Fibroblast of peridontal ligament (primary cell): ENCODE data around the gene CARHSP1.
"Not testable (repeated sequence)": the region's sequence is repeated elsewhere in the genome, so short reads cannot be mapped to it uniquely, and the experiment has no call there.

Source experiments
- DNase-seq: peaks from one replicate; pipeline ENCODE4 v3.0.0-alpha.2; 2010; ENCODE audit errors: extremely low read depth

Gene CARHSP1

DNA sequence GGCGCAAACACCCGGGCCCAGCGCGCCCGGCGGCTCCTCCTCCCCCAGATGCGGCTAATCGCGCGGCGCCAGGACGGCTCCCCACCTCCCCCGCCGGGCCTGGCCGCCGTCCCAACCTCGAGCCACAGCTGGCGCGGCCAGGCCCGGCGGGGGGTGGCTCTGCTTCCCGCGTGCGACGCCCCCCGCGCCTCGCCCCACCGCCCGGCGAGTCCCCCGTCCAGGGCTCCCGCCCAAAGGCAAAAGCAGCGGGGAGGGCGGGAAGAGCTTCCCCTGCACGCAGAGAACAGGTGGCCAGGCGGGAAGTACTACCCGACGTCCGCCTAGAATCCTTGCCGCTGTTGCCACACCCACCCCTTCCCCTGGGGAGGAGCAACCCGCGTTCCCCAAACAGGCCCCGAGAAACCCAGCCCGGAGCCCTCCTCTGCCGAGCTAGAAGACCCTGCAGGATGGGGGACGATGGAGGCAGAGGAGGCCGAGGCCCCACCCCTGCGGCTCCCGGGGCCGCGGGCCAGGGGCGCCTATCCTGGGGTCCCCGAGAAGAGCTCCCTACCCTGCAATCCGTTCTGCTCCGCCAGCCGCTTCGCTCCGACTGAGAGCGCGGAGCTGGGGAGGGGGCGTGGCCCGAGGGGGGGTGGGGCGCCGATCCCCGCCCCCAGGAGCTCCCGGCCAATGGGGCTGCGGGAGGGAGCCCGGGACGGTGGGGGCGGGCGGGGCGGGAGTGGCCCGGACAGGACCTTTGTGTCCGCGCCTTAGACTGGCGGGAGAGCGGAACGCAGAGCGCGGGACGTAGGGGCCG lies at the start of gene CARHSP1:
Gene CARHSP1, minus strand, starts transcription at position 591 of the 796 bp plus-strand sequence. CDS start 9,678 bp downstream, outside the sequence.
- peak; percentile 70 for DNase-seq

- not testable (repeated sequence) for DNase-seq
Measured at GRCh38 chr16:8917336-8917735, 48.5 kb upstream of the CARHSP1 start.

GRCh38 chr16:8916541-8917225 lies 47.9 kb upstream of the CARHSP1 start:
- DNase-seq: no peak

GRCh38 chr16:8915722-8916301 lies 47.0 kb upstream of the CARHSP1 start:
- no peak for DNase-seq

GRCh38 chr16:8914098-8914497 lies 45.3 kb upstream of the CARHSP1 start:
- no peak for DNase-seq

DNA sequence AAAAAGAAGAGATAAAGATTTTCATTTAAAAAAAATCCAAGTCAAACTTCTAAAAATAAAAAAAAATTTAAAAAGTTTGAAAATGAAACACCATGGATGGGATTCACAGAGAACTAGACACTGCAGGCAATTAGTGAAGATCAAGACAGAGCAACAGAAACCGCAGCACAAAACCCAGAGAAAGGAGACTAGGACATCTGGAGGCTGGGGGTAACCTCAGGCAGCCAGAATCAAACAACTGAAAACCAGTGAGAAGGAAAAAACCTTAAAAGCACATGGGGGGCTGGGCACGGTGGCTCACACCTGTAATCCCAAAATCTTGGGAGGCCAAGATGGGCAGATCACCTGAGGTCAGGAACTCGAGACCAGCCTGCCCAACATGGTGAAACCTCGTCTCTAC lies 44.0 kb upstream of the CARHSP1 start:
- DNase-seq: no peak

- no peak for DNase-seq
Measured at GRCh38 chr16:8910811-8911210, 42.0 kb upstream of the CARHSP1 start.

GRCh38 chr16:8908810-8909468 lies 40.1 kb upstream of the CARHSP1 start:
- DNase-seq: no peak

DNA sequence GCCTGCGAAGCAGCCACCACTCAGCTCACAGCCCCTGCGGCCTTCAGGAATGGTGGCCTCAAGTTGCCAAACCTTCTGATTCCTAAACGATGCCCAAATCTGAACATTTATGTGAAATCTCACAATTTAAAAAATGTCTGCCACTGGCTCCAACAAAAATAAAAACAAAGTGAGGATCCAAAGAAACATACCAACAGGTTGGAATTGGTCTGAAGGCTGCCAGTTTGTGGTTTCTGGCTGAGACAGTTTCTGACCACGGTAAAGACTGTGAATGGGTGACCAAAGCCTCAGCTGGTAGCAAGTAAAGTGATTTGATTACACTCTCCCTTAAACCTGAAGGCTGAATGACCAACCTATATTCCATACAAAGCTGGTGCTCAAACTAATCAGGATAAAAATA lies 38.3 kb upstream of the CARHSP1 start:
- no peak for DNase-seq

DNA sequence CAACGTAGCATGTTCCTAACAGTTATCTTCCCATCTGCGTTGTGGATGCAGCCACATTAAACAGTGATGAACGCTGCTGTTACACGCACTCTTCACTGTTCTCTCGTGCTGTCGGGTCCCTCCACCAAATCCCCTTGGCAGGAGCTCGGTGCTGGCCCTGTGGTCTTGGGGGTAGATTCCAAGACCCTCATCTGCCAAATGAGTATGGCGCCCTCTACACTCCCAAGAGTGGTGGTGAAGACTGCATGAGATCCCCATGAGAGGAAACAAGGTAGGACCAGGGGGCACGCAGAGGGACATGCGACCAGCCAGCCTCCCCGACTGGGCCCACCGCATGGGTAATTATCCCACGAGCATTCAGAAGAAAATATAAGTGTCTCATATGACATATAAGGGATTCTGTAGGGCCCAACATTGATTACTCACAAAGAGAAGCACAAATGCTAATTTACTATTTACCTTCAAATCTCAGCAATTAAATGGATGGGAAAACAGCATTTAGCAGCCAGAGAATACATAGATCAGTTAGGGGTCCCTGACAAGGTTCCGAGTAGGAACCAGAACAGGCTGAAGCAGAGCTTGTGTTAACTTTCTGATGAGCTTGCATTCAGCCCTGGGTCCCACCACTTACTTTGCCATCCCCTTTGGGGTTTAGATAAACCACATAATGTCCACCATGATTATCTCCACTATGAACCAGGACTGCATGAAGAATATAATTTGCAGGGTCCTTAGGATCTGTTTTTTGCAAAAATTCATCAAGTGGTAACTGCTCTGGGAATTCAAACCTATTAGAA lies 37.2 kb upstream of the CARHSP1 start:
- DNase-seq: no peak

DNA sequence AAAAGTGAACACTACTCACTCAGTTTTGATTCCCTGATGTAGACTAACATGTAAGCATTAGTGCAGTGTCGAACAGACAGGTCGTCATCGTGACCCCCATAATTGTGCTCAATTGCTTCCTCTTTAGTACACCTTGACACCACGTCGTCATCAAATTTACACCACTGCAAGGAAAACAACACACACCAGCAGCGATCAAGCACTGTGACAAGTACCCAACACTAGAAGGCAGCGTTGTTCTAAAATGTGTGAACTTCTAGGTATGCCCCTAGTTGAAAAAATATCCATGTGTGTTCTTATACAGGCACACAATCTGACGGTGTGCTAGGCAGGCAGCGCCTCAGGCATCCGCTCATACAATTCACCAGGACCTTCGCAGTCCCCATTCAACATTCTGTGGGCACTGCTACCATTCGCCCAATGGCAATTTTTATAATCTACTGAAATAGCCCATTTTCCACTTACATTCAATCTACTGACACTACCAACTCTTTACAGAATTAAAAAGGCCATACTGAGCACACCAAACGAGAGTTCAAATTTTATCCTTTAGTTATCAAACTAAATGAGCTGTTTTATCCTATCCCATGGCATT lies 36.5 kb upstream of the CARHSP1 start:
- DNase-seq: peak; percentile 60

DNA sequence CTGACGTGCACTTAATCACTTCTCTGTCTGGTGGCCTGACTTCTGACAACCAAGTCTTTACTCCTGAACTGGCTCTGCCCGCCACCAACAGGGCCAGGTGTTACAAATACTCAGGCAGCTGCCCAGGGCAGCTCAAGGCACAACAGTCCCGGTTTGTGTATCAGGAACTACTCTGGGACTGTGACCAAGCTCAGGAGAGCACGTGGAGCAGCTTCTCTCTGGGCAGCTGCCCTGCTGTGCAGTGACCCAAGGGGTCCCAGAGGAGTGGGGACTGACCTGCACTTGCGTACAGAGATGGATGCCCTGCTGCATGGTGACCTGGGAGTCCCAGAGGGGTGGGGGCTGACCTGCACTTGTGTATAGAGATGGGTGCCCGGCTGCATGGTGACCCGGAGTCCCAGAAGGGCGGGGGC lies 35.2 kb upstream of the CARHSP1 start:
- DNase-seq: no peak

DNA sequence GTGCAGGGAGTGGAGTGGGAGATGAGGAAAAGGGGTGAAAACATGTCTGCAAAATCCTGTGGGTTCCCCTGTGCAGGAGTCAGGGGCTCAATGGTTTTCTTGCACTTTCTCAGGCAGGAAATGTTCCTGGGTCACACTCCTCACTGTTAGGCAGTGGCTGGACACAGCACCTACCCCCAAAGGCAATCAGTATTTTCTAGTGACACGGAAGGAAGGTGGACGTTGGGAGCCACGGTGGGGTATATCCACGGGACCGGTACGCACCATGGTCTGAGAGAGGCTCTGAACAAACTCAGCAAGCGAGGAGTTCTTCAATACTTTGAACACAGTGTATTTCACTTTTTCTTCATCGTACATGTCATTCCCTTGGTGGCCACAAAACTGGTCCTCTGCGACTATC lies 34.2 kb upstream of the CARHSP1 start:
- no peak for DNase-seq

DNA sequence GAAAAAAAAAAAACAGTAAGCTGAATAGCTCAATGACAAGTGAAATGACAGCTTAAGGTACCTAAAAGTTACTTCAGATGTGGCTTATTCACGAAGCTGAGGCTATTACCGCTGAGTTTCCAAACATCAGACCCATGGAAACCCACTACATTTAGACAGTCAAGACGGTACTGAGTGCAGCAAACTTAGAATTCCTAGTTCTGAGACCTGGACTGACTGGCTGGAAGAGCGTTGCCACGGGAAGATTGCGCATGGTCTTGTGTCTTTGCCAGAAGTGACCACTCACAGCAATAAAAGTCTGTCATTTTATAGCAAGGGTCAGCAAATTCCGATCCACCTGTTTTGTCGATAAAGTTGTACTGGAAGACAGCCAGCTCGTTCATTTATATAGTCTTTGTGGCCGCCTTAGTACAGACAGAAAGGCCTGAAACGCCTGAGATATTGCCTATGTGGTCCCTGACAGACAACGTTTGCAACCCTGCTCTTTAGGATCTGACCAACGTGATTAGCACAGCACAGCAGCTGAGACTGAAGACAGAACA lies 32.6 kb upstream of the CARHSP1 start:
- DNase-seq: no peak

GRCh38 chr16:8900343-8900742 lies 31.5 kb upstream of the CARHSP1 start:
- DNase-seq: no peak

GRCh38 chr16:8899709-8900317 lies 31.0 kb upstream of the CARHSP1 start:
- DNase-seq: no peak

DNA sequence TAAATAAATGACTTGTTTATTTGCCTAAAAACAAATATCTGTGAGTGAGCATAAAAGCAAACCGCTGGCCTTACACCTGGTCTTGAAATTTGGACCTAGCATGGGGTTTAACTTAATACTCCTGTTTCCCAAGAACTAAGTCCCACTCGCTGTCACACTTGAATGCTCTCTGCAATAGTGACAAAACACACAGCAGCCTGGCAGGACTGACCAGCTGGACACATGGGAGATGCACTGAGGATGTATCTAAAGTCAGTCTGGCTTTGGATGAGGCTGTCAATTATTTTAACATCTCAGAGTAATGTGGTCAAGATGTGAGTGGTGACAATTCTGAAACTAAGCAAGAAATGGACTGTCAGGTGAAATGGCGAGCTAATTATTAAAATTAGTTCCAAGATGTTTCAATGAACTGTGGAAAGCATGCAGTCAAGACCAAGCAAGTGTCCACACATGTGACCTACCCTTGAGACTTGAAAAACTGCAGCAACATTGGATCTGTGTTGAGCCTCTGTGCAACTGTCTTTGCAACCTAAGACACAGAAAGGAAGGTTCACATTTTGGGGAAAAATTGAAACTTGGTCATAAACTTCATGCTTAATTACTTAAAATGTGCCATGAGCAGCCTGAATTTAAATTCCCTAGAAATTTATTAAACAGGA lies 30.0 kb upstream of the CARHSP1 start:
- no peak for DNase-seq

- DNase-seq: no peak
Measured at GRCh38 chr16:8894736-8895334, 26.0 kb upstream of the CARHSP1 start.

DNA sequence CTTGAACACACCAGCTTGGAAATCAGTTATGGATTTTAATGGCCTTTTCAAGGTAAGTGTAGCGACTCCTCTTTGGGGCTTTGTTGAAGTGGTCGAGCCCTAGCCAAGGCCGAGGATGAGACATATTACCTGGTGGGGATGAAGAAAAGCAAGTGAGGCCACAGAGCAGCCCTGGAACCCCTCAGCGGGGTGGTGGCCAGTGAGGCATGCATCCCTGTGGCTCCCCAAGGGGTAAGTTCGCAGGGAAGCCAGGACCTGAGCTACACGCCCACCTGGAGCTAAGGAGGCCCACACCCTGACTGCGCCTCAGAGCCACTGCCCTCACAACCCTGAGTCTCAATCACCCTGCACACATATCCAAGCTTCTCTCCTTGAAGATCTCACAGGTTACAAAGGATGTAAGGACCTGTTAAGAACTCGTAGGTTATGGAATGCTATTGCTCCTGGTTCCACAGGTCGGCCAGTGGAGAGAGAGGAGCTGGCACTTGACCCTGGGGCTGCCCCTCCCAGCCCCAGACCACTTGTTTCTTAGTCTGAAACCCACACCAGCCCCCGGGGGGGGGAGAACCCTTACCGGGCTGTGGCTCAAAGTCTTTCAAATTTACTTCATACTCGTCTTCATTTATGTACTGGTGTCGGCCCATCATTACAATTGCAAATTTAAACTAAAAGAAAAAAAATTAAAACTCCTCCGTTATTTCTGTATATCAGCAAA lies 25.3 kb upstream of the CARHSP1 start:
- no peak for DNase-seq
